HL-60 (cell line): Measurements from ENCODE around the gene MAGI3.

Experiments
- DNase-seq, 2 experiments: peaks; one replicate each; pipeline ENCODE4 v3.0.0-alpha.2; 2010 to 2020; ENCODE audit warnings: low read depth in 1 of 2, low spot score in 1 of 2
- H3K27ac ChIP-seq: fragments of 250-450 bp; sonication (Bioruptor Pico); replicated peaks from 2 replicates; pipeline ENCODE4 v1.5.1; 2020; ENCODE audit warnings: mild to moderate bottlenecking, moderate library complexity
- H3K27me3 ChIP-seq: fragments of 250-450 bp; sonication (Bioruptor Pico); 2 replicates; pipeline ENCODE4 v1.5.1; 2021; ENCODE audit warnings: mild to moderate bottlenecking, moderate library complexity; ENCODE audit not compliant: insufficient read depth, poor library complexity, severe bottlenecking
- H3K4me3 ChIP-seq: replicated peaks from 2 replicates; pipeline ENCODE4 v1.5.1; 2011; ENCODE audit warnings: mild to moderate bottlenecking, control low read depth, low read length; ENCODE audit not compliant: insufficient read depth
- CTCF ChIP-seq: IDR thresholded peaks from one replicate; pipeline ENCODE4 v1.5.1; 2011; ENCODE audit warnings: low read length, control low read depth, inconsistent platforms; ENCODE audit not compliant: insufficient read depth
- GABPA ChIP-seq: IDR thresholded peaks from 2 replicates; pipeline ENCODE4 v1.6.1; 2012; ENCODE audit warnings: low read depth
- POLR2AphosphoS5 ChIP-seq: IDR thresholded peaks from 2 replicates; pipeline ENCODE4 v1.6.1; 2012; ENCODE audit warnings: low read depth
- SPI1 ChIP-seq: IDR thresholded peaks from 2 replicates; pipeline ENCODE4 v1.6.1; 2012; ENCODE audit warnings: low read depth, mild to moderate bottlenecking, borderline replicate concordance
- TF ChIP-seq, protein P1 (sequence below): IDR thresholded peaks from 2 replicates; pipeline ENCODE4 v1.6.1; 2012; ENCODE audit warnings: low read depth; ENCODE audit not compliant: insufficient replicate concordance

MAGI3 gene

GRCh38 chr1:113669988-113670387 lies 279.7 kb downstream of the MAGI3 start:
- no peak for DNase-seq
- no peak overlapping the region for H3K27ac ChIP-seq
- no peaks in the 10 kb centered on the region for H3K27me3 ChIP-seq
- H3K4me3 ChIP-seq: no peak overlapping the region
- no peak for TF ChIP-seq POLR2AphosphoS5
- TF ChIP-seq, protein P1, sequence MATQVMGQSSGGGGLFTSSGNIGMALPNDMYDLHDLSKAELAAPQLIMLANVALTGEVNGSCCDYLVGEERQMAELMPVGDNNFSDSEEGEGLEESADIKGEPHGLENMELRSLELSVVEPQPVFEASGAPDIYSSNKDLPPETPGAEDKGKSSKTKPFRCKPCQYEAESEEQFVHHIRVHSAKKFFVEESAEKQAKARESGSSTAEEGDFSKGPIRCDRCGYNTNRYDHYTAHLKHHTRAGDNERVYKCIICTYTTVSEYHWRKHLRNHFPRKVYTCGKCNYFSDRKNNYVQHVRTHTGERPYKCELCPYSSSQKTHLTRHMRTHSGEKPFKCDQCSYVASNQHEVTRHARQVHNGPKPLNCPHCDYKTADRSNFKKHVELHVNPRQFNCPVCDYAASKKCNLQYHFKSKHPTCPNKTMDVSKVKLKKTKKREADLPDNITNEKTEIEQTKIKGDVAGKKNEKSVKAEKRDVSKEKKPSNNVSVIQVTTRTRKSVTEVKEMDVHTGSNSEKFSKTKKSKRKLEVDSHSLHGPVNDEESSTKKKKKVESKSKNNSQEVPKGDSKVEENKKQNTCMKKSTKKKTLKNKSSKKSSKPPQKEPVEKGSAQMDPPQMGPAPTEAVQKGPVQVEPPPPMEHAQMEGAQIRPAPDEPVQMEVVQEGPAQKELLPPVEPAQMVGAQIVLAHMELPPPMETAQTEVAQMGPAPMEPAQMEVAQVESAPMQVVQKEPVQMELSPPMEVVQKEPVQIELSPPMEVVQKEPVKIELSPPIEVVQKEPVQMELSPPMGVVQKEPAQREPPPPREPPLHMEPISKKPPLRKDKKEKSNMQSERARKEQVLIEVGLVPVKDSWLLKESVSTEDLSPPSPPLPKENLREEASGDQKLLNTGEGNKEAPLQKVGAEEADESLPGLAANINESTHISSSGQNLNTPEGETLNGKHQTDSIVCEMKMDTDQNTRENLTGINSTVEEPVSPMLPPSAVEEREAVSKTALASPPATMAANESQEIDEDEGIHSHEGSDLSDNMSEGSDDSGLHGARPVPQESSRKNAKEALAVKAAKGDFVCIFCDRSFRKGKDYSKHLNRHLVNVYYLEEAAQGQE: no peak
- TF ChIP-seq GABPA: no peak
- TF ChIP-seq SPI1: no peak
- no peak for TF ChIP-seq CTCF

- Histone ChIP-seq H3K27me3 (no peaks in the 10 kb centered on the region), H3K27ac (no peak overlapping the region), H3K4me3 (no peak overlapping the region)
- DNase-seq: no peak
- TF ChIP-seq CTCF (no peak), POLR2AphosphoS5 (no peak)
These were observed 280.3 kb downstream of the MAGI3 start for GRCh38 chr1:113670650-113671049.

GRCh38 chr1:113672491-113672890 lies 282.2 kb downstream of the MAGI3 start:
- no peak for TF ChIP-seq CTCF
- TF ChIP-seq, protein P1: no peak
- no peak for TF ChIP-seq POLR2AphosphoS5
- no peak for TF ChIP-seq GABPA
- no peak for TF ChIP-seq SPI1
- H3K27me3 ChIP-seq: no peaks in the 10 kb centered on the region
- H3K27ac ChIP-seq: no peak overlapping the region
- no peak for DNase-seq
- no peak overlapping the region for H3K4me3 ChIP-seq

- no peak for DNase-seq
- TF ChIP-seq GABPA: no peak
- TF ChIP-seq, protein P1: no peak
- no peak for TF ChIP-seq POLR2AphosphoS5
- no peak for TF ChIP-seq SPI1
- TF ChIP-seq CTCF: no peak
- Histone ChIP-seq H3K4me3 (no peak overlapping the region), H3K27ac (no peak overlapping the region), H3K27me3 (no peaks in the 10 kb centered on the region)
These were observed 284.3 kb downstream of the MAGI3 start for GRCh38 chr1:113674591-113674990.
